Central memory CD8-positive, alpha-beta T cell (primary cell): ENCODE measurements around the gene PPP2R2C.

Experiments
- ATAC-seq: fragments of 150-1000 bp; cut with Tn5 transposase; replicated peaks from 2 replicates; pipeline ENCODE4 v1.10.0; 2022; ENCODE audit warnings: mild to moderate bottlenecking, moderate FRiP score, moderate number of reproducible peaks; ENCODE audit not compliant: poor library complexity, severe bottlenecking; ENCODE audit errors: extremely low read depth
- DNase-seq, 2 donors: peaks; one replicate each; pipeline ENCODE4 v3.0.0; 2021; ENCODE audit warnings: low spot score in 2 of 2
- H3K27ac Mint-ChIP-seq: one replicate; pipeline ENCODE4 v1.8.0; 2022; ENCODE audit warnings: low read depth, mild to moderate bottlenecking, moderate library complexity, mixed read lengths
- H3K27me3 Mint-ChIP-seq: one replicate; pipeline ENCODE4 v1.8.0; 2022; ENCODE audit warnings: mixed read lengths
- H3K36me3 Mint-ChIP-seq: one replicate; pipeline ENCODE4 v1.8.0; 2022; ENCODE audit warnings: mild to moderate bottlenecking, moderate library complexity, mixed read lengths; ENCODE audit not compliant: insufficient read depth
- H3K4me1 Mint-ChIP-seq: one replicate; pipeline ENCODE4 v1.8.0; 2022; ENCODE audit warnings: mixed read lengths
- H3K4me3 Mint-ChIP-seq: one replicate; pipeline ENCODE4 v1.8.0; 2022; ENCODE audit warnings: mild to moderate bottlenecking, moderate library complexity, mixed read lengths
- H3K9me3 Mint-ChIP-seq: one replicate; pipeline ENCODE4 v1.8.0; 2022; ENCODE audit warnings: mixed read lengths

PPP2R2C gene

DNA sequence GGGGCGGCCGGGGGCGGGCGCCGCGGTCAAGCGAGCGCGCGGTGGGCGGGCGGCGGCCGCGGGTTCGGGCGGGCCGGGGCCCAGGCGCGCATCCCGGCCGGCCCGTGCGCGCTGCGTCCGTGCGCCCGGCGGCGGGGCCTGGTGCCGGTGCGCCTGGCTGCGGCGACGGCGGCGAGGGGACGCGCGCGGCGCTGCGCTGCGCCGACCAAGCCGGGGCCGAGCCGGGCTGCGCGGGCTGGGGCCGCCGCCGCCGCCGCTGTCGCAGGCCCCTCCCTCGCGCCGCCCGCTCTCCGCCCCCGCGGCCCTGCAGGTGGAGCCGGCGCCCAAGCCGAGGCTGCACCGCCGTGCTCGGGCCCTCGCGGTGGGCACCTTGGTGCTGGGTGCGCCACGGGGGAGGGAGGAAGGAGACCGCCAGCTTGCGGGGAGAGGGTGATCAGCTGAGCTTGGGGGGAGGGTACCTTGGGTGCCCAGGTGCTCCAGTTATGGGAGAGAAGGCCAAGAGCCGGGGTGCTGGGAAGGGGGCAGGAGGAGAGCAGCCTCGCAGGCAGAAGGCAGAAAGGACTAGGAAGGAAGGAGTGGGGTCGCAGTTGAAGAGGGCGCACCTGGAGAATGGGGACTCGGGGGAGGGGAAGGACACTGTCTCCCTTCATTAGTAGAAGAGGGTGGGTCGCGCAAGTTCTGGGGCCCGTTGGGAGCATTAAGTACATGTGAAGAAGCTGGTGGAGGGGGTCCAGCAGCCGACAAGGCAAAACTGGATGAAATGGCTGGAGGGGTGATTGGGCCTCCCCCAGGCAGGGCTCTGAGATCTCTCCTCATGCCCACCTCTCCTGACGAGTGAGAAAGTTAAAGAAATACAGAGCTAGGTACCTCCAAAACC lies at the start of gene PPP2R2C:
Gene PPP2R2C, minus strand, starts transcription at position 228 of the 877 bp plus-strand sequence. CDS start 385 bp downstream, outside the sequence.
- Mint-ChIP-seq H3K4me1 (no peaks in the 10 kb centered on the region), H3K27ac (no peak within 1 kb of the TSS), H3K4me3 (peak within 1 kb of the TSS; percentile 18), H3K27me3 (peaks cover 71% of the 10 kb centered on the region), H3K9me3 (no peaks in the 10 kb centered on the region), H3K36me3 (peaks cover 4% of the 10 kb centered on the region)
- ATAC-seq (no peak), DNase-seq (no peak)

DNA sequence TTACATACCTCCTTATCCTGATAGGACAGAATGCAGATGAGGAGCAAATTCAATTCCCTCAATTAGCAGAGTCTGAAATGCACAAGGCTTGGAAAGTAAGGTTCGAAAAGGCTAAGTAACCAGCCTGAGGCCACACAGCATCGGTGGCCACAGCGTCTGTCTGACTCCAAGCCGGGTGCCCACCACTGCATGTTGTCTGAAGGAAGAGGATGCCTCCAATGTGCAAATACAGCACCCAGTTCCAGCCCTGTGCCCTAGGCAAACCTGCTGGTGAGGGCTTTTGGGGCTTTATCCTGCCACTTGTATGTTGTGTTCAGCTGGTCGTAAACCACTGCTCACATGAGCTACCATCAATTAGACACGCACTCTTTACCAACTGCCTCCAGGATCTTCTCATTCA lies 48.6 kb upstream of the PPP2R2C start:
- no peak overlapping the region for H3K27ac Mint-ChIP-seq
- no peak overlapping the region for H3K4me3 Mint-ChIP-seq
- no peaks in the 10 kb centered on the region for H3K4me1 Mint-ChIP-seq
- no peak for DNase-seq
- ATAC-seq: no peak
- no peaks in the 10 kb centered on the region for H3K36me3 Mint-ChIP-seq
- H3K27me3 Mint-ChIP-seq: peaks cover 25% of the 10 kb centered on the region
- H3K9me3 Mint-ChIP-seq: no peaks in the 10 kb centered on the region

DNA sequence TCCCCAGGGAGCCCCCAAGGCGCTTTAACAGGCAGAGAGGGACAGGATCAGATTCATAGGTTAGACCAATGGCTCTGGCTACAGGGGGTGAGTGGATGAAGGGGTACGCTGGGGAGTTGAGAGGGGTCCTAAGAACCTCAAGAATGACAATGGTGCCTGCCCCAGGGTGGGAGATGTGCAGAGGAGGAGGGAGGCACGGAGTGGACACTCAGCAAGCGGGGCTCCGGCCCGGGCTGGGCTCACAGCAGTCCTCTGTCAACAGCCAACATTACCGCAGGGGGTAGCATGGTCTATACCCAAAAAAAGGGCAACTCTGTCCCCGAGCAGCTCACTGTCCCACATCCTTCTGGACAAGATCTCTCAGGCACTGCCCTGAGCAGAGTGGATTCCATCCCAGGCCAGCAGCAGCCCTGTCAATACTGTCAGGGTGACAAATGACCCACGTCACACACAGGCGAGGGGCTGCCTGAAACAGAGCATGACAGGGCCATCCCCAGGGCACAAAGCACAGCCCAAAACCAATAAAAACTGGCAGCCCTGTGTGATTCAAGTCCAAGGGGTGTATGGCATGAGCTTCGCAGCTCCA lies 47.7 kb upstream of the PPP2R2C start:
- Mint-ChIP-seq H3K9me3 (no peaks in the 10 kb centered on the region), H3K27ac (no peak overlapping the region), H3K36me3 (no peaks in the 10 kb centered on the region), H3K27me3 (peaks cover 18% of the 10 kb centered on the region), H3K4me3 (no peak overlapping the region), H3K4me1 (no peaks in the 10 kb centered on the region)
- no peak for DNase-seq
- no peak for ATAC-seq

DNA sequence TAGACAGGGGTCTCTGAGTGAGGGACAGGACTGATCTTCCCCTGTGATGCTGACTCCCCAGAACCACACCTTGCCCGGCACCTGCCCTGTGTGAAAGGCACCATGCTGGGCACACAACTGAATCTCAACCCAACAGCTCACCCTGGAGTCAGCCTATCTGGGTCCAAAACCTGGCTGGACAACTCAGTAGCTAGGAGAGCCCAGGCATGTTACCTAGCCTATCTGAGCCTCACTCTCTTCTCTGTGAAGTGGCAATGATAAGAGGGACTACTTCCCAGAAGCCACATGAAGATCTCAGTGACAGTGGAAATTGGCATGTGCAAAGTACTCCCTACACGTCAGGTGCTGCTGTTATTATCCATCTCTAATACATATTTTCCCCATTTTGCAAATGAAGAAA lies 44.8 kb upstream of the PPP2R2C start:
- Mint-ChIP-seq H3K27ac (no peak overlapping the region), H3K36me3 (peaks cover 4% of the 10 kb centered on the region)

DNA sequence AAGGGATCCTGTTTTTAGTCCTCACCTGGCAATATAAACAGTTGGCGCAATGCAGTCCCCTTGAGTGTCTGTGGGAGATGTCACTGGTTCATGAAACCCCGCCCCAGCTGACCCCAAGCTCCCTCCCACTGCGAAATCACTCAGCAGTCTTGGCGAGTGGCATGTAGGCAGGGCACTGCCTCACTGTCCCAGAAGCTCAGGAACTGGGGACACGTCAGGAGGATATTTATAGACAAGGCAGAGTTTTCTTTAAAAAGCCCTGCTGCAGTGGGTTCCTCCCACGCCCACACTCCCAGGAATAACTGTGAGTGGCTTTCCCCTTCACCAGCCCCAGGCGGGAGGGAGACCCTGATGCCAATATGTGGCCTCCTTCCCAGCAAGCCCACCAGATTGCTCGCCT lies 44.3 kb upstream of the PPP2R2C start:
- no peaks in the 10 kb centered on the region for H3K4me1 Mint-ChIP-seq
- peaks cover 4% of the 10 kb centered on the region for H3K36me3 Mint-ChIP-seq
- H3K27me3 Mint-ChIP-seq: peaks cover 24% of the 10 kb centered on the region
- ATAC-seq (no peak), DNase-seq (no peak)
- H3K27ac Mint-ChIP-seq: no peak overlapping the region
- no peaks in the 10 kb centered on the region for H3K9me3 Mint-ChIP-seq
- no peak overlapping the region for H3K4me3 Mint-ChIP-seq

More for the DNA sequence above, 44.8 kb upstream of the PPP2R2C start:
- no peaks in the 10 kb centered on the region for H3K4me1 Mint-ChIP-seq
- no peak for ATAC-seq
- no peaks in the 10 kb centered on the region for H3K9me3 Mint-ChIP-seq
- H3K4me3 Mint-ChIP-seq: no peak overlapping the region
- no peak for DNase-seq
- peaks cover 24% of the 10 kb centered on the region for H3K27me3 Mint-ChIP-seq

DNA sequence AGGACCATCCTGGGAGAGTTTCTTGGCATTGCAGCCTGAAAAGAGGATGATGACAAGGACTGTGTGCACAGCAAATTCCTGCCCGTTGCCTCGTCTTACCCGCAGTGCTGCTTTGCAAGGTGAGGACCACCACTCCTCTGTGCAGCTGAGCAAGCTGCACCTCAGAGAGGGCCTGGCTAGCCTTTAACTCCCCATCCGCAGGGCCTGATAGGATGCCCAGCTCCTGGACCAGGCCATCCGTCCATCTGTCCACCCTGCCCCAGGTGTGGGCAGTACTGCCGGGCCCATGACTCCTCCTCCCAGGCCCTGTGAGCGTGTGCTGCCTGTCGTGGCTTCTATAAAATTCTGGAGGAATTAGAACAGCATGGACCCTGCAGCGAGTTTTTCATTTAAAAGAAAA lies 43.9 kb upstream of the PPP2R2C start:
- H3K36me3 Mint-ChIP-seq: peaks cover 4% of the 10 kb centered on the region
- no peak overlapping the region for H3K27ac Mint-ChIP-seq
- DNase-seq: no peak
- H3K9me3 Mint-ChIP-seq: peaks cover 2% of the 10 kb centered on the region
- ATAC-seq: no peak
- peaks cover under 1% of the 10 kb centered on the region for H3K4me1 Mint-ChIP-seq
- H3K4me3 Mint-ChIP-seq: no peak overlapping the region
- peaks cover 24% of the 10 kb centered on the region for H3K27me3 Mint-ChIP-seq

DNA sequence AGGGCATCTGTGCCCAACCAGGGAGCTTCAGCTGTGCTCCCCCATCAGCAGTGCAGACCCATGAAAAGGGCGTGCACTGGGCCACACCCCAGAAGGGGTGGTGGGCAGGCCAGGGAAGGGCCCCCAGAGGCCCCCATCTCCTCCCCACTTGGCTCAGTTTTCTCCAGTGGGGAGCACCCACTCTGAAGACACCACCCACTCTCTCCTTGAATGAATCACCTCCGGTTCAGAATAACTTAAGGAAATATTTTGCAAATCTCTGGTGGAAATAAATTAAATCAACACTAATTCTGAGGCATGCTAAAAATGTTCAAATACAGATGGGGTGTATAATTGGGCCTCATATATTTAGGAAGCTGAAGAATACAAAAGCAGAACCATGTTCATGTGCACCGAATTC lies 41.3 kb upstream of the PPP2R2C start:
- Mint-ChIP-seq H3K36me3 (peaks cover 9% of the 10 kb centered on the region), H3K4me3 (no peak overlapping the region), H3K27me3 (peaks cover 24% of the 10 kb centered on the region), H3K4me1 (peaks cover 5% of the 10 kb centered on the region), H3K9me3 (peaks cover 6% of the 10 kb centered on the region), H3K27ac (no peak overlapping the region)
- ATAC-seq (no peak), DNase-seq (no peak)

DNA sequence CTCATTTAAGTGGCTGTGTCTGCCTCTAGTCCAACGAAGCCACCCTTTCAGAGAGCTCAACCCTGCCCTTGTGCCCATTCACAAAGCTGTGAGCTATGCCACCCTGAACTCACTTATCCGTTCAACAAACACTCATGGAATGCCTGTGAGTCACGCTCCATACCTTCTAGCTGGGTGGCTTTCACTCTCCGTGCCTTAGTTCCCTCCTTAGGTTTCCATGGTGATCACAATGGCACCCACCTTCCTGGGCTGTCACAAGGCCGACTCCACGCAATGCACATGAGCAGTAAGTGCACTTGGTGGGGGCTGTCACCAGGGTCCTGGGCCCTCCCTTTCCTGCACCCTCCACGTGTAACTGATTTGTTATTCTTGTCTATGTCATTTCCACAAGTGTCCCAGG lies 37.2 kb upstream of the PPP2R2C start:
- no peak for DNase-seq
- peaks cover 14% of the 10 kb centered on the region for H3K9me3 Mint-ChIP-seq
- peaks cover 8% of the 10 kb centered on the region for H3K36me3 Mint-ChIP-seq
- no peak for ATAC-seq
- no peak overlapping the region for H3K4me3 Mint-ChIP-seq
- H3K27ac Mint-ChIP-seq: no peak overlapping the region
- H3K4me1 Mint-ChIP-seq: peaks cover 5% of the 10 kb centered on the region
- H3K27me3 Mint-ChIP-seq: peaks cover 16% of the 10 kb centered on the region

DNA sequence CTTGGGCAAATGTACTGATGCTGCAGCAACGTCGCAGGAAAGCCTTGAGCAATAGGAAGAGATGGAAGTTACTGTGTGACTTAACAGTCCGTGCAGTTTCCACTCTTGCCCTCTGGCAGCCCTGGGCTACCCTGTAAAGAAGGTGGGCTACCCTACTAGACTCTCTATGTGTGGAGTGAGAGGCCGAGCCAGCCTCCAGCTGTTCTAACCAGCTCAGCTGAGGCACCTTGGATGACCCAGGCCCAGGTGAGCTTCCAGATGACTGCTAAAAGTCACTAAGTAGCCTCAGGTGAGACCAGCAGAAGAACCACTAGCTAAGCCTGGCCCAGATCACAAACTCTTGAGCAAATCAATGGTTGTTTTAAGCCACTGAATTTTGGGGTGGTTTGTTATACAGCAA lies 34.9 kb upstream of the PPP2R2C start:
- Mint-ChIP-seq H3K9me3 (peaks cover 25% of the 10 kb centered on the region), H3K4me1 (peaks cover 5% of the 10 kb centered on the region), H3K27ac (no peak overlapping the region), H3K36me3 (peaks cover 6% of the 10 kb centered on the region), H3K4me3 (no peak overlapping the region), H3K27me3 (peaks cover 33% of the 10 kb centered on the region)
- no peak for ATAC-seq
- no peak for DNase-seq

DNA sequence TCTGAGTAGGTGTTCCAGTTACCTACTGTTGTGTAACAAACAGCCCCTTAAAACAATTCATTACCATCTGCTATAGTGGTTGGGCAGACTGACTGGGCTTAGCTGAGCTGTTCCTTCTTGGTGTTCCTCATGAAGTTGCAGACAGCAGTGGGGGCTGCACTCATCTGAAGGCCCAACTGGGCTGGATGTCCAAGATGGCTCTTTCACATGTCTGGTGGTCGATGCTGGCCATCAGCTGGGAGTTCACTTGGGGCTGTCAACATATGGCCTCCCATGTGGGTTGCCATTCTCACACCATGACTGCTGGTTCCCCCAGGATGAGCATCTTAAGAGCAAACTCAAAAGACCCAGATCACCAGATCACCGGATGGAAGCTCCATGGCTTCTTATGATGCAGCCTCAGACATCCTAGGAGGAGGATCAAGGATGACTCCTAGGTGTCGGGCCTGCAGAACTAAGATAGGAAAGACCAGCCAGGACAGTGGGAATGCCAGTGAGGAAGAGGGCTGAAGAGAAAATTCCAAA lies 34.3 kb upstream of the PPP2R2C start:
- peaks cover 39% of the 10 kb centered on the region for H3K27me3 Mint-ChIP-seq
- peaks cover 5% of the 10 kb centered on the region for H3K4me1 Mint-ChIP-seq
- H3K9me3 Mint-ChIP-seq: peaks cover 25% of the 10 kb centered on the region
- H3K27ac Mint-ChIP-seq: no peak overlapping the region
- peak in 1 of 2 donors; percentile 8 for DNase-seq
- no peak overlapping the region for H3K4me3 Mint-ChIP-seq
- peaks cover 6% of the 10 kb centered on the region for H3K36me3 Mint-ChIP-seq
- no peak for ATAC-seq

DNA sequence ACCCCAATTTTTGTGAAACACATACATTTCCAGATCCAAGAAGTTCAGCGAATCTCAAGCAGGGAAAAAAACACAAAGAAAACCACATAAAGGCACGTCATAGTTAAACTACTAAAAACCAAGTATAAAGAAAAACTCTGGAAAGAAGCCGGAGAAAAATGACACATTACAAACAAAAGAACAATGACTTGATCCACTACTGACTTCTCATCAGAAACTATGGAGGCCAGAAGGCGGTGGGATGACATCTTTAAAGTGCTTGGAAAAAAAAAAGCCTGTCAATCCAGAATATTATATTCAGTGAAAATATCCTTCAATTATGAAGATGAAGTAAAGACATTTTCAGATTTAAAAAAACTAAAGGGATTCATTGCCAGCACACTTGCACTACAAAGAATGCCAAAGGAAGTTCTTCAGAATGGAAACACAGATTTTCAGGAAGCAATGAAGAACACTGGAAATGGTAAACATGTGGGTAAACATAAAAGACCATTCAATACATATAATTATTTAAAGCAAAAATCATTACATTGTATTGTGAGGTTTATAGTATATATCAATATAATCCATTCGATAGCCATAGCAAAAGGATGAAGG lies 32.6 kb upstream of the PPP2R2C start:
- Mint-ChIP-seq H3K9me3 (peaks cover 19% of the 10 kb centered on the region), H3K4me3 (no peak overlapping the region), H3K4me1 (no peaks in the 10 kb centered on the region), H3K36me3 (peaks cover 1% of the 10 kb centered on the region), H3K27me3 (peaks cover 55% of the 10 kb centered on the region), H3K27ac (no peak overlapping the region)
- no peak for ATAC-seq
- no peak for DNase-seq

DNA sequence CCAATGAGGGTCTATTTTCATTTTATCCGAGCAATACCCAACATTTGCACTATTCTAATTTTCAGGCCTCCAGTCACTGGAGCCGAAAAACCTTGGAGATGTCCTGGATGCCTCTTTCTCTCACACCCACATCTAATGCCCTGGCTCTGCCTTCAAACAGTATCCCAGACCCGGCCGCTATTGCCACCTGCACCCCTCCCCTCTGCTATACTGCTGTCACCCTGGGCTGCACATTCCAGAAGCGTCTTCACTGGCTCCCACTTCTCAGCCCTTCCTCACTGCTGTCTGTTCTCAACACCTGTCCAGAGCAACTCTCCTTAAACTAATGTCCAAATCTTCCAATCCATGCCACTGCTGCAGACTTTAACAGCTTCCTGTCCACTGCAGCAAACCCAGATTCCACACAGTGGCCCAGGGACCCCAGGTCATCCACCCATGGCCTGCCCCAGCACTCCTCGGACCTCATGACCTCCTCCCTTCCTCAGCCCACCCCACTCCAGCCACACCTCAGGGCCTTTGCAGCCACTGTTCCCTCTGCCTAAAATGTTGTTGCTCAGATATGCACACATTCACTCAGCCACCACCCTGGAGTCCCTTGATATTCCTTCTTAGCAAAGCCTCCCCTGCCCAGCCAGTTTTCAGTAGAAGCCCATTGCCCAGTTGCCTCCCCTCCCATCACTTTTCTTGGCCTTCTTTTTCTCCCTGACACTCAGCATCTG lies 30.5 kb upstream of the PPP2R2C start:
- no peak for DNase-seq
- peaks cover 19% of the 10 kb centered on the region for H3K9me3 Mint-ChIP-seq
- H3K27ac Mint-ChIP-seq: no peak overlapping the region
- peaks cover 67% of the 10 kb centered on the region for H3K27me3 Mint-ChIP-seq
- H3K36me3 Mint-ChIP-seq: no peaks in the 10 kb centered on the region
- H3K4me1 Mint-ChIP-seq: no peaks in the 10 kb centered on the region
- H3K4me3 Mint-ChIP-seq: no peak overlapping the region
- no peak for ATAC-seq
